HepG2 (cell line): ENCODE measurements around the gene LYRM2. TPM values are rescaled to one million over a fixed set of nuclear protein-coding genes. Genes with fewer than 3 reads are reported as not detected.

ENCODE experiments used
- ATAC-seq: fragments of 200-7000 bp; cut with Tn5 transposase; 3 replicates; pipeline ENCODE4 v1.9.1; 2020; ENCODE audit warnings: mild to moderate bottlenecking, moderate library complexity
- BruUV-seq: library from RNA; stranded (reverse); fragments of 400-500 nt; replicated peaks from 2 replicates; lab custom pipeline; 2021; lab: Mats Ljungman, UMichigan
- CTCF ChIA-PET: fragments of 300-600 bp; formaldehyde crosslinking; extraction: SDS; loops from one replicate; lab custom pipeline; 2021; ENCODE audit warnings: low total read pairs, inconsistent platforms, low intra/inter-chr PET ratio; lab: Yijun Ruan, JAX
- POLR2A ChIA-PET: fragments of 350-600 bp; sonication (Branson Sonifier 250); formaldehyde crosslinking; loops from one replicate; lab custom pipeline; 2020; ENCODE audit warnings: antibody characterized with exemption, inconsistent platforms; lab: Yijun Ruan, JAX
- DNase-seq: peaks from one replicate; pipeline ENCODE4 v3.0.0-alpha.2; 2015; ENCODE audit warnings: low spot score
- FAIRE-seq: peaks from 3 replicates; lab custom pipeline; 2011; peaks lifted over from hg19 to GRCh38; lab: Jason Lieb, UNC
- H2AFZ ChIP-seq: one replicate; pipeline ENCODE4 v1.6.1; 2011; ENCODE audit warnings: low read length, inconsistent platforms
- H3K27ac ChIP-seq: fragments of 300-600 bp; 3 replicates; pipeline ENCODE4 v1.8.0; 2011; ENCODE audit warnings: mixed run types, mild to moderate bottlenecking, mixed read lengths, low read length, inconsistent platforms; ENCODE audit not compliant: insufficient read depth; ENCODE audit errors: extremely low read length
- H3K27me3 ChIP-seq, 2 experiments: fragments of 200-600 bp in 1 of 2; 2 replicates in 1 of 2; 3 replicates in 1 of 2; pipeline versions ENCODE4 v1.6.0 to v1.8.0; 2011; ENCODE audit warnings: low read length in 2 of 2, mild to moderate bottlenecking in 2 of 2, moderate library complexity in 2 of 2, inconsistent platforms in 1 of 2; ENCODE audit not compliant: insufficient read depth in 2 of 2, control insufficient read depth in 1 of 2
- H3K36me3 ChIP-seq, 2 experiments: fragments of 200-600 bp in 1 of 2; replicated peaks in 1 of 2; 2 replicates in 1 of 2; 3 replicates in 1 of 2; pipeline versions ENCODE4 v1.5.1 to v1.8.0; 2011; ENCODE audit warnings: low read length in 2 of 2, inconsistent platforms in 1 of 2; ENCODE audit not compliant: insufficient read depth in 2 of 2, control insufficient read depth in 1 of 2
- H3K4me1 ChIP-seq: 2 replicates; pipeline ENCODE4 v1.5.1; 2012; ENCODE audit warnings: low read length, inconsistent platforms; ENCODE audit not compliant: insufficient read depth
- H3K4me2 ChIP-seq: 2 replicates; pipeline ENCODE4 v1.6.0; 2011; ENCODE audit warnings: low read depth, low read length, inconsistent platforms
- H3K4me3 ChIP-seq, 3 experiments: fragments of 200-600 bp in 1 of 3; sonication (generic), shearing (Covaris generic) in 1 of 3; replicated peaks in 1 of 3; 2 replicates each; pipeline ENCODE4 v1.5.1; 2011 to 2016; ENCODE audit warnings: low read length in 3 of 3, inconsistent platforms in 2 of 3, low read depth in 2 of 3, mild to moderate bottlenecking in 2 of 3, control low read depth in 1 of 3, mixed read lengths in 1 of 3; ENCODE audit not compliant: insufficient read depth in 1 of 3
- H3K79me2 ChIP-seq: one replicate; pipeline ENCODE4 v1.6.1; 2011; ENCODE audit warnings: low read length, inconsistent platforms; ENCODE audit not compliant: insufficient read depth
- H3K9ac ChIP-seq: 2 replicates; pipeline ENCODE4 v1.6.0; 2011; ENCODE audit warnings: mild to moderate bottlenecking, low read depth, low read length, inconsistent platforms; ENCODE audit not compliant: insufficient read depth
- H3K9me3 ChIP-seq: 2 replicates; pipeline ENCODE4 v1.5.1; 2012; ENCODE audit warnings: mild to moderate bottlenecking, low read length
- H4K20me1 ChIP-seq: 2 replicates; pipeline ENCODE4 v1.6.0; 2011; ENCODE audit warnings: inconsistent platforms, mild to moderate bottlenecking, low read length, moderate library complexity; ENCODE audit not compliant: insufficient read depth
- AHR ChIP-seq: IDR thresholded peaks from 2 replicates; pipeline ENCODE4 v1.6.1; 2018; ENCODE audit warnings: missing genetic modification reagents, missing compliant biosample characterization
- FOXJ3 ChIP-seq: sonication (generic); formaldehyde crosslinking; IDR thresholded peaks from 2 replicates; pipeline ENCODE4 v1.4.0; 2020; ENCODE audit warnings: missing genetic modification reagents, mild to moderate bottlenecking, borderline replicate concordance
- FOXK2 ChIP-seq: fragments of 450-650 bp; IDR thresholded peaks from 2 replicates; pipeline ENCODE4 v1.6.1; 2016
- IKZF4 ChIP-seq: sonication (generic); formaldehyde crosslinking; IDR thresholded peaks from 2 replicates; pipeline ENCODE4 v1.5.1; 2020; ENCODE audit warnings: borderline replicate concordance, mild to moderate bottlenecking, low read depth, missing genetic modification reagents; ENCODE audit errors: not compliant biosample characterization
- KDM5A ChIP-seq: fragments of 200-600 bp; sonication (generic); IDR thresholded peaks from 2 replicates; pipeline ENCODE4 v1.7.0; 2018; ENCODE audit warnings: antibody characterized with exemption, mild to moderate bottlenecking, low read length, borderline replicate concordance
- NCOA1 ChIP-seq: sonication (generic); formaldehyde crosslinking; IDR thresholded peaks from 2 replicates; pipeline ENCODE4 v1.9.0; 2021; ENCODE audit warnings: missing genetic modification reagents
- NPAS2 ChIP-seq: sonication (generic); formaldehyde crosslinking; IDR thresholded peaks from 2 replicates; pipeline ENCODE4 v1.8.0; 2022; ENCODE audit warnings: mild to moderate bottlenecking, missing genetic modification reagents, borderline replicate concordance
- PCBP1 ChIP-seq: fragments of 200-400 bp; formaldehyde crosslinking; IDR thresholded peaks from 2 replicates; pipeline ENCODE4 v1.6.1; 2017; ENCODE audit warnings: mild to moderate bottlenecking, low read depth, low read length, borderline replicate concordance
- TRIM24 ChIP-seq: sonication (generic); formaldehyde crosslinking; IDR thresholded peaks from 2 replicates; pipeline ENCODE4 v1.8.0; 2022; ENCODE audit warnings: mild to moderate bottlenecking, missing genetic modification reagents
- ZBTB3 ChIP-seq: sonication (generic); formaldehyde crosslinking; IDR thresholded peaks from 2 replicates; pipeline ENCODE4 v1.4.0; 2020; ENCODE audit warnings: low read depth, mild to moderate bottlenecking, moderate library complexity, missing genetic modification reagents, borderline replicate concordance
- ZNF160 ChIP-seq: sonication (generic); formaldehyde crosslinking; IDR thresholded peaks from 2 replicates; pipeline ENCODE4 v1.8.0; 2022; ENCODE audit warnings: mild to moderate bottlenecking, inconsistent platforms, missing genetic modification reagents
- ZNF432 ChIP-seq: sonication (generic); formaldehyde crosslinking; IDR thresholded peaks from 2 replicates; pipeline ENCODE4 v1.5.0; 2020; ENCODE audit warnings: missing genetic modification reagents, mild to moderate bottlenecking, borderline replicate concordance
- ZNF577 ChIP-seq: sonication (generic); formaldehyde crosslinking; IDR thresholded peaks from 2 replicates; pipeline ENCODE4 v1.4.0; 2020; ENCODE audit warnings: mild to moderate bottlenecking, low read depth, missing genetic modification reagents, borderline replicate concordance
- ZZZ3 ChIP-seq: sonication (generic); formaldehyde crosslinking; IDR thresholded peaks from 2 replicates; pipeline ENCODE4 v1.4.0; 2020; ENCODE audit warnings: missing genetic modification reagents, mild to moderate bottlenecking, borderline replicate concordance
- WGBS: methylation state at CpG from one replicate; pipeline ENCODE4 v1.1.6; 2017; ENCODE audit warnings: low lambda C conversion rate; 5-methylcytosine and 5-hydroxymethylcytosine counted together
- in situ Hi-C: cut with HindIII; loops from 2 replicates; pipeline ENCODE4 v1.10.0; 2017; ENCODE audit warnings: low pct_unique_long_range_greater_than_20kb; ENCODE audit not compliant: extremely low pct_ligation_motif_present
- intact Hi-C: fragments of 100-400 bp; cut with micrococcal nuclease; formaldehyde crosslinking; loops from one replicate; pipeline ENCODE4 v1.10.0; 2022; ENCODE audit not compliant: unreplicated experiment
- polyA plus RNA-seq, 8 experiments: library from polyadenylated mRNA; depleted of rRNA in 3 of 8; stranded (reverse) in 7 of 8; unstranded in 1 of 8; fragments of >200 nt; fragmentation: Illumina TruSeq in 4 of 8; extraction: Trizol in 4 of 8; gene quantifications; 2 replicates each; pipeline versions ENCODE4 v1.2.1 to v1.2.3, GENCODE V29; 2011 to 2016; ENCODE audit warnings: low read depth in 4 of 8, missing spikeins in 1 of 8, mixed read lengths in 1 of 8; ENCODE audit not compliant: insufficient read depth in 1 of 8
- total RNA-seq, 5 experiments: library from RNA; depleted of rRNA; stranded (reverse); fragments of >200 nt; fragmentation: Illumina TruSeq; extraction: Trizol; gene quantifications; 2 replicates each; pipeline ENCODE4 v1.2.3, GENCODE V29; 2016; ENCODE audit warnings: low read depth in 1 of 5
- TF ChIP-seq, protein P1 (sequence below): IDR thresholded peaks from 2 replicates; pipeline ENCODE4 v1.6.1; 2016; ENCODE audit warnings: low read depth, control low read depth
- TF ChIP-seq, protein P2 (sequence below): sonication (generic); formaldehyde crosslinking; IDR thresholded peaks from 2 replicates; pipeline ENCODE4 v1.4.0; 2020; ENCODE audit warnings: missing genetic modification reagents
- TF ChIP-seq, protein P3 (sequence below): sonication (generic); formaldehyde crosslinking; IDR thresholded peaks from 2 replicates; pipeline ENCODE4 v1.5.1; 2020; ENCODE audit warnings: missing genetic modification reagents, mild to moderate bottlenecking, borderline replicate concordance
- TF ChIP-seq, protein P4 (sequence below): sonication (generic); formaldehyde crosslinking; IDR thresholded peaks from 2 replicates; pipeline ENCODE4 v1.5.0; 2020; ENCODE audit warnings: missing genetic modification reagents

The LYRM2 gene
- total and polyA plus RNA-seq, 2 of the 13 experiments (the other 11 are each of a cell fraction or from before 2014, with no cell fraction given), result 17.8 to 32.6 TPM

- H3K9me3 ChIP-seq, result no peaks in the 10 kb centered on the region
- H4K20me1 ChIP-seq, result no peaks in the 10 kb centered on the region
- peaks cover 9 to 36% of the 10 kb centered on the region in 2 experiments for H3K36me3 ChIP-seq
- TF ChIP-seq ZBTB3 (CRISPR knock-in tag) (no peak), ZNF432 (CRISPR knock-in tag) (no peak), TRIM24 (no peak), PCBP1 (no peak), ZNF577 (CRISPR knock-in tag) (no peak), AHR (CRISPR knock-in tag) (no peak), ZZZ3 (CRISPR knock-in tag) (no peak), FOXK2 (no peak), NPAS2 (CRISPR knock-in tag) (no peak), KDM5A (no peak), FOXJ3 (CRISPR knock-in tag) (no peak), IKZF4 (no peak), ZNF160 (no peak), NCOA1 (CRISPR knock-in tag) (no peak)
- TF ChIP-seq, protein P1, sequence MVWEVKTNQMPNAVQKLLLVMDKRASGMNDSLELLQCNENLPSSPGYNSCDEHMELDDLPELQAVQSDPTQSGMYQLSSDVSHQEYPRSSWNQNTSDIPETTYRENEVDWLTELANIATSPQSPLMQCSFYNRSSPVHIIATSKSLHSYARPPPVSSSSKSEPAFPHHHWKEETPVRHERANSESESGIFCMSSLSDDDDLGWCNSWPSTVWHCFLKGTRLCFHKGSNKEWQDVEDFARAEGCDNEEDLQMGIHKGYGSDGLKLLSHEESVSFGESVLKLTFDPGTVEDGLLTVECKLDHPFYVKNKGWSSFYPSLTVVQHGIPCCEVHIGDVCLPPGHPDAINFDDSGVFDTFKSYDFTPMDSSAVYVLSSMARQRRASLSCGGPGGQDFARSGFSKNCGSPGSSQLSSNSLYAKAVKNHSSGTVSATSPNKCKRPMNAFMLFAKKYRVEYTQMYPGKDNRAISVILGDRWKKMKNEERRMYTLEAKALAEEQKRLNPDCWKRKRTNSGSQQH (CRISPR knock-in tag), result no peak
- TF ChIP-seq, protein P2, sequence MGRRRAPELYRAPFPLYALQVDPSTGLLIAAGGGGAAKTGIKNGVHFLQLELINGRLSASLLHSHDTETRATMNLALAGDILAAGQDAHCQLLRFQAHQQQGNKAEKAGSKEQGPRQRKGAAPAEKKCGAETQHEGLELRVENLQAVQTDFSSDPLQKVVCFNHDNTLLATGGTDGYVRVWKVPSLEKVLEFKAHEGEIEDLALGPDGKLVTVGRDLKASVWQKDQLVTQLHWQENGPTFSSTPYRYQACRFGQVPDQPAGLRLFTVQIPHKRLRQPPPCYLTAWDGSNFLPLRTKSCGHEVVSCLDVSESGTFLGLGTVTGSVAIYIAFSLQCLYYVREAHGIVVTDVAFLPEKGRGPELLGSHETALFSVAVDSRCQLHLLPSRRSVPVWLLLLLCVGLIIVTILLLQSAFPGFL (CRISPR knock-in tag), result no peak
- TF ChIP-seq, protein P3, sequence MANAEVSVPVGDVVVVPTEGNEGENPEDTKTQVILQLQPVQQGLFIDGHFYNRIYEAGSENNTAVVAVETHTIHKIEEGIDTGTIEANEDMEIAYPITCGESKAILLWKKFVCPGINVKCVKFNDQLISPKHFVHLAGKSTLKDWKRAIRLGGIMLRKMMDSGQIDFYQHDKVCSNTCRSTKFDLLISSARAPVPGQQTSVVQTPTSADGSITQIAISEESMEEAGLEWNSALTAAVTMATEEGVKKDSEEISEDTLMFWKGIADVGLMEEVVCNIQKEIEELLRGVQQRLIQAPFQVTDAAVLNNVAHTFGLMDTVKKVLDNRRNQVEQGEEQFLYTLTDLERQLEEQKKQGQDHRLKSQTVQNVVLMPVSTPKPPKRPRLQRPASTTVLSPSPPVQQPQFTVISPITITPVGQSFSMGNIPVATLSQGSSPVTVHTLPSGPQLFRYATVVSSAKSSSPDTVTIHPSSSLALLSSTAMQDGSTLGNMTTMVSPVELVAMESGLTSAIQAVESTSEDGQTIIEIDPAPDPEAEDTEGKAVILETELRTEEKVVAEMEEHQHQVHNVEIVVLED (CRISPR knock-in tag), result no peak
- TF ChIP-seq, protein P4, sequence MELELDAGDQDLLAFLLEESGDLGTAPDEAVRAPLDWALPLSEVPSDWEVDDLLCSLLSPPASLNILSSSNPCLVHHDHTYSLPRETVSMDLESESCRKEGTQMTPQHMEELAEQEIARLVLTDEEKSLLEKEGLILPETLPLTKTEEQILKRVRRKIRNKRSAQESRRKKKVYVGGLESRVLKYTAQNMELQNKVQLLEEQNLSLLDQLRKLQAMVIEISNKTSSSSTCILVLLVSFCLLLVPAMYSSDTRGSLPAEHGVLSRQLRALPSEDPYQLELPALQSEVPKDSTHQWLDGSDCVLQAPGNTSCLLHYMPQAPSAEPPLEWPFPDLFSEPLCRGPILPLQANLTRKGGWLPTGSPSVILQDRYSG (CRISPR knock-in tag), result no peak
- H3K4me3 ChIP-seq, result no peak overlapping the region
- H3K4me2 ChIP-seq, result no peak overlapping the region
- FAIRE-seq (no peak), DNase-seq (no peak), ATAC-seq (no peak)
- peaks cover 15% of the 10 kb centered on the region for H3K79me2 ChIP-seq
- ChIA-PET CTCF (no interaction called here), POLR2A (no interaction called here)
- H3K27ac ChIP-seq, result no peak overlapping the region
- in situ Hi-C loops (no loop called here), intact Hi-C loops (no loop called here)
- H3K9ac ChIP-seq, result no peak overlapping the region
- peaks cover 13% of the 10 kb centered on the region for H3K4me1 ChIP-seq
- 93% methylated on average over 4 of the region's 4 CpGs for WGBS
- no TSS peak for BruUV-seq
- H3K27me3 ChIP-seq, result no peaks in the 10 kb centered on the region; a peak in 1 of 5 replicates
- H2AFZ ChIP-seq, result no peak overlapping the region
These were observed 2.3 kb upstream of the LYRM2 start for GRCh38 chr6:89640804-89641203.
